Suprapubic skin (tissue), 4 donors: ENCODE data around the gene AKAP17A.

ENCODE experiments used
- CTCF ChIP-seq, 2 donors: fragments of 200-600 bp in 1 of 2; fragments of 450-650 bp in 1 of 2; sonication (generic) in 1 of 2; IDR thresholded peaks; one replicate each; pipeline ENCODE4 v1.5.1; 2016 to 2019; ENCODE audit warnings: antibody characterized with exemption in 2 of 2, mild to moderate bottlenecking in 1 of 2, moderate library complexity in 1 of 2
- EP300 ChIP-seq: sonication (generic); formaldehyde crosslinking; IDR thresholded peaks from one replicate; pipeline ENCODE4 v1.6.1; 2017; ENCODE audit warnings: antibody characterized with exemption
- POLR2A ChIP-seq, 2 donors: fragments of 450-650 bp; IDR thresholded peaks; one replicate each; pipeline ENCODE4 v1.6.1; 2017; ENCODE audit warnings: antibody characterized with exemption in 2 of 2, mild to moderate bottlenecking in 2 of 2, moderate library complexity in 2 of 2
- POLR2AphosphoS5 ChIP-seq, 3 donors: sonication (generic); formaldehyde crosslinking; IDR thresholded peaks; one replicate each; pipeline ENCODE4 v1.6.1; 2017; ENCODE audit warnings: antibody characterized with exemption in 3 of 3

DNA sequence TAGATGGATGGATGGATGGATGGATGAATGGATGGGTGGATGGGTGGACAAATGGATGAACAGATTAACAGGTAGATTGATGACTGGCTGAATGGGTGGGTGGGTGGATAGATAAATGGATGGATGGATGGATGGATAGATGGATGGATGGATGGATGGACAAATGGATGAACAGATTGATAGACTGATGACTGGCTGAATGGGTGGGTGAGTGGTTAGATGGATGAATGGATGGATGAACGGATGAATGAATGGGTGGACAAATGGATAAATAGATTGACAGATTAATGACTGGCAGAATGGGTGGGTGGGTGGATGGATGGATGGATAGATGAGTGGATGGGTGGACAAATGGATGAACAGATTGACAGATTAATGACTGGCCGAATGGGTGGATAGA, 13.6 kb upstream of the AKAP17A start:
- TF ChIP-seq CTCF (IDR thresholded peaks at IDR 0.05) = no peak
- no peak for TF ChIP-seq POLR2A (IDR thresholded peaks at IDR 0.05)
- TF ChIP-seq POLR2AphosphoS5 (IDR thresholded peaks at IDR 0.05) = no peak
- no peak for TF ChIP-seq EP300
